HG02840 (cell line): ENCODE results near the gene EIF2AK2.

Experiments used
- ATAC-seq: cut with Tn5 transposase; IDR thresholded peaks from one replicate; pipeline ENCODE4 v1.9.1; 2021; ENCODE audit warnings: mild to moderate bottlenecking, moderate library complexity, moderate number of reproducible peaks; ENCODE audit not compliant: unreplicated experiment, low FRiP score

EIF2AK2 gene

GRCh38 chr2:37173741-37174140 is 17.0 kb upstream of the EIF2AK2 start:
- ATAC-seq = no peak

GRCh38 chr2:37171624-37171950 is 14.8 kb upstream of the EIF2AK2 start:
- no peak for ATAC-seq

- no peak for ATAC-seq
Observed at GRCh38 chr2:37168217-37168981, 11.6 kb upstream of the EIF2AK2 start.

DNA sequence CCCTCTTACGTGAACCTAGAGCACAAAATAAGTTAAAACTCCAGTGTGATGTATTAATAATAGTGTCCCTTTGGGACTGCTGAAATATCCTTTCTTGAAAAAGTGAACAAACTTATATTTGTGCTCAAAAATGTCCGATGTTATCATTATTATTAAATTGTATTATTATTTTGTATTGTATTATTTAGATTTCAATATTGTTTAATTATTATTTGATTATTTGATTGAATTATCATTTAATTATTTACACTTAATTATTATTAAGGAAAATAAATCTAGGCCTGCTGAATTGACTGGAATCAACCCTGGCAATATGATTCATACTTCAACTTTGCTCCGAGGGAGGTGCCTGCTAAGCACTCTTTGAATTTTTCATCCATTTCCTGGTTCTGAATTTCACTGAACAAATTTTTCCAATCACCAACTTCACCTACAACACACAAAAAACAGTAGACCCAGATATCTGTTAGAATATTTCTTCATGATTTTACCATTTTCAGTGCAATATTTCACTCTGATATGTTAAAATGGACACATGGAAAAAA is 10.9 kb upstream of the EIF2AK2 start:
- ATAC-seq = no peak

- no peak for ATAC-seq
Observed at GRCh38 chr2:37164757-37165156, 8.0 kb upstream of the EIF2AK2 start.

GRCh38 chr2:37156071-37156856 is 516 bp downstream of the EIF2AK2 start:
- peak; percentile 31 for ATAC-seq

GRCh38 chr2:37154785-37155184 is 2.0 kb downstream of the EIF2AK2 start:
- ATAC-seq = no peak

GRCh38 chr2:37153224-37153623 is 3.6 kb downstream of the EIF2AK2 start:
- no peak for ATAC-seq

GRCh38 chr2:37149626-37150322 is 7.0 kb downstream of the EIF2AK2 start:
- ATAC-seq = no peak

GRCh38 chr2:37148325-37148724 is 8.5 kb downstream of the EIF2AK2 start:
- no peak for ATAC-seq

GRCh38 chr2:37146062-37146461 is 10.7 kb downstream of the EIF2AK2 start:
- ATAC-seq = no peak

DNA sequence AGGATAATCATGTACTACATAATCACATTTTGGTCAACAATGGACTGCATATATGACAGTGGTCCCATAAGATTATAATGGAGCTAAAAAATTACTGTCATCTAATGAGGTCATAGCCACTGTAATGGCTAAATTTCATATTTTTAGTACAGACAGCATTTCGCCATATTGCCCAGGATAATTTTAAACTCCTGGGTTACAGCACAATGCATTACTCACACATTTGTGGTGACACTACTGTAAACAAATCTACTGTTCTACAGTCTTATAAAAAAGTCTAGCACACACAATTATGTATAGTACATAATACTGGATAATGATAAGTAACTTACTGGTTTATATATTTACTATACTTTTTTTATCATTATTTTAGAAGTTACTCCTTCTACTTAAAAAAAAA is 12.8 kb downstream of the EIF2AK2 start:
- ATAC-seq = no peak

DNA sequence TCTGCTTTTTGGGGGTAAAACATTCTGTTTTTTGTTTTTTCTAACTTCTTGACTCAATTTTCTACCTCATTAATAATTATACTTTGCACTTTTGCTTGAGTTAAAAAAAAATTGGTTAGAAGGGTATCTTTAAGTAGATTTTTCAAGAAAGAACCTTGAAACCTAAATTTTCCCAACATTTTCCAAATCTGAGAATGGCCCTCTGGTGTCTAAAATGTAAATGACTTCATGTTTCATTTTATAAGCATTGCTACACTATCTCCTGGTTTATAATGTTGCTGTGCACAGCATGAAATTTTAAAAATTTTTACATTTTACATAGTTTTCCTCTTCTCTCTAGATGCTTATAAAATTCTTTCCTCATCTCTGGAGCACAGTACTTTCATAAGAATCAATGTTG is 14.2 kb downstream of the EIF2AK2 start:
- ATAC-seq = no peak

DNA sequence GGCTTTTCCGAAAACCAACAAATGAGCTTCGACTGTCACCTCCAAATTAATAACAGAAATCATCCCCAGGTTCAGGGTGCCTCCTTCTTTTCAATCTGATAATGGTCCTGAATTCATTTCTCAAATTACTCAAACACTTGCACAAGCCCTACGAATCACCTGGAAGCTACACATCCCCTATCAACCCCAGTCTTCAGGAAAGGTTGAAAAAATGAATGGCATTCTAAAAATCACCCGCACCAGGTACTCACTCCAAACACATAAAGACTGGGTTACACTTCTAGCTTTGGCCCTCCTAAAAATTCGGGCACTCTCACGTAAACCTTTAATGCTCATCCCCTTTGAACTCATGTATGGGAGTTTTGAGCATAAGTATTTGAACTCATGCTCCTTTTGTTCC is 23.9 kb downstream of the EIF2AK2 start:
- ATAC-seq = no peak

GRCh38 chr2:37125416-37125815 is 31.4 kb downstream of the EIF2AK2 start:
- ATAC-seq = no peak

- ATAC-seq = no peak
Observed at GRCh38 chr2:37119157-37119556, 37.6 kb downstream of the EIF2AK2 start.

DNA sequence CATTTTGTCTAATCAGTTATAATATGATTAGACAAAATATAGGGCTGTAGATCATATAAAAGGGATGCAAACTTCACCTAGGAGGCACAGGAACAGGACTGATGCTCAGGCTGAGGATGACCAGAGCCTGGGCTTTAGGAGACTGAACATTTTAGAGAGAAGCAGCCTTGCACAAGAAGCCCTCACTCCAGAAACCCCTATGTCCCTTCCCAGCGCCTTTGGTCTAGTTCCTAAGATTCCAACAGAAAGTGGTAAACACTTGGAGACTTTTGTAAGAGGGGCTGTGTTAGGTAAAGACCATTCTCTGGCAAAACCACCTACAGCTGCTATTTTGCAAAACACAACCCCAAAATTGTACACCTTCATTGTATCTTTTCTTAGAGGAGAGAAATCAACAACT is 39.2 kb downstream of the EIF2AK2 start:
- no peak for ATAC-seq

- no peak for ATAC-seq
Observed at GRCh38 chr2:37111958-37112357, 44.8 kb downstream of the EIF2AK2 start.

GRCh38 chr2:37110306-37111212 is 46.2 kb downstream of the EIF2AK2 start:
- no peak for ATAC-seq

DNA sequence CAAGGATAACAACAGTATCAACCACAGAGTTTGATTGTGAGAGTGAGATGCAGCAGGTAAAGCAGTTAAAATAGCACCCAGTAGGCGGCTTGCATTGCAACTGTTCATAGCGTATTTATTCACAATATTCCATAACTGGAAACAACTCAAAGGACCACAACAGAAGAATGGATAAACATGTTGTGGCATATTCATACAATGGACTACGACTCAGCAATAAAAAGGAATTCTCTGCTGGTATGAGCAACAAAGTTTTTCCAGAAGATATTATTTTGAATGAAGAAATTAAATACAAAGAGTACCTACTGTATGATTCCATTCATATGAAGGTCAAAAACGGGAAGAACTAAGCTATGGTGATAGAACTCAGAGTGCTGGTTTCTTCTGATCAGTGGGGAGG is 47.3 kb downstream of the EIF2AK2 start:
- no peak for ATAC-seq
